GM18907 (cell line): ENCODE data around the gene TNK1.
"Not testable (repeated sequence)": the region's sequence is repeated elsewhere in the genome, so short reads cannot be mapped to it uniquely, and the experiment has no call there.

Experiments
- ATAC-seq: cut with Tn5 transposase; IDR thresholded peaks from one replicate; pipeline ENCODE4 v1.9.1; 2021; ENCODE audit warnings: mild to moderate bottlenecking, moderate library complexity; ENCODE audit not compliant: unreplicated experiment

Gene TNK1

GRCh38 chr17:7355053-7355452 lies 25.8 kb upstream of the TNK1 start, which contains the start of gene TMEM95:
TMEM95 (plus strand) TSS chr17:7355156; CDS start chr17:7355205, 49 bp downstream.
- ATAC-seq: no peak

DNA sequence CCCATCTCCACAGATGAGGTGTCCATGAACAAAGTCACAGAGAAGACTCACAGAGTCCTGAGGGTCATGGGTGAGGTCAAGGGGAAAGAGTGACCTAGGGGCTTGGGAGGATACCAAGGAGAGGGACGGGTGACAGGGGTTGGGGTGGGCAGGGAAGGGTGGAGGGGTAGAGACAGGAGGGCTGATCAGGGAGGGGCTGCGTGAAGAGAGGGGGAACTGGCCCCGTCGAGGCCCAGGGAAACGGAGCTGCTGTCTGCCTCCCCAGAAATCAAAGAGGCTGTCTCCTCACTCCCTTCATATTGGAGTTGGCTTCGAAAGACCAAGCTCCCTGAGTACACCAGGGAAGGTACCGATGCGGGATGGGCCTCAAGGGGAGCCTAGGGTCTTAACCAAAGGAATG lies 25.3 kb upstream of the TNK1 start:
- no peak for ATAC-seq

DNA sequence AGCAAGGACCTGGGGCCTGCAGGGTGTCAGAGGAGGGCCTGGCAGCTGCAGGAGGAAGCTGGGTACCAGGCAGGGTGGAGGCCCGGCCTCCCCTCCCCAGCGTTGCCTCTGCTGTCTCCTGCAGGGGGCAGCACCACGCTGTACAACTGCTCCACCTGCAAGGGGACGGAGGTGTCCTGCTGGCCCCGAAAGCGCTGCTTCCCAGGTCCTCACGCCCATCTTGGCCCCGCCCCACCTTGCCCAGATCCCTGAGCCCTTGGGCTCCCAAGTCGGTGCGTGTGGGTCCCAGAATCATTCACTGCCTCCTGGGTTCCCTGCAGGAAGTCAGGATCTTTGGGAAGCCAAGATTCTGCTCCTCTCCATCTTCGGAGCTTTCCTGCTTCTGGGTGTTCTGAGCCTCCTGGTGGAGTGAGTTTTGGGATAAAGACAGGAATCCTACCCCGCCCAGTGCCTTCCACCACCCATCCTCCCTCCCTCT lies 24.8 kb upstream of the TNK1 start:
- peak; percentile 30 for ATAC-seq

DNA sequence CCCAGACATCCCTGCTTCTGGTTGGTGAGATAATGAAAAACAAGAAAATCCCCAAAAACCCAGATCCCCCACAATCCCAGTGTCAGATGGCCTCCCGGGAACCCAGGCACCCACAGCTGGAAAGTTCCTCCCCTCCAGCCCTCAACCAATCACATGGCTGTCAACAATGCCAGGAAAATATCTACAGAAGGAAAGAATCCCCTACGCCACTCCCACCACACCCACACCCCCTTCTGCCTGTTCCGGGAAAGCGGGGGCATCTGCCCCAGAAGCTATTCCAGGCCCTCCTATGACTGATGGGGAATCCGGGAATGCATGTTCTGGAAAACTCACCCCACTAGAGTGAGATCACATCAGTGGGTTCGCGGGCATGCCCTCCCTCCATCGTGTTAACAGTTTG lies 24.1 kb upstream of the TNK1 start:
- no peak for ATAC-seq

DNA sequence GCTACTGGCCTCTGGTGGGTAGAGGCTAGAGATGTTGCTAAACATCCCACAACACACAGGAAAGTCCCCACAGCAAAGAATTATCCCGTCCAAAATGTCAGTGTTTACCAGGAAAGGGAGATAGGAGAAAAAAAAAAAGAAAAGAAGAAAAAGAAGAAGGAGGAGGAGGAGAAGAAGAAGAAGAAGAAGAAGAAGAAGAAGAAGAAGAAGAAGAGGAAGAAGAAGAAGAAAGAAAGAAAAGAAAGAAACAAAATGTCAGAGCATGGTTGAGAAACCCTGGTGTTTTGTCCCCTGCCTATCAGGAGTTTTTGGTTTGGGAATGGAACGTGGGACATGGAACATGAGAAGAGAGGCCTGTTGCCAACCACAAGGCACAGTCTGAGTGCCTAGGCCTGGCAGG lies 23.5 kb upstream of the TNK1 start:
- no peak for ATAC-seq

DNA sequence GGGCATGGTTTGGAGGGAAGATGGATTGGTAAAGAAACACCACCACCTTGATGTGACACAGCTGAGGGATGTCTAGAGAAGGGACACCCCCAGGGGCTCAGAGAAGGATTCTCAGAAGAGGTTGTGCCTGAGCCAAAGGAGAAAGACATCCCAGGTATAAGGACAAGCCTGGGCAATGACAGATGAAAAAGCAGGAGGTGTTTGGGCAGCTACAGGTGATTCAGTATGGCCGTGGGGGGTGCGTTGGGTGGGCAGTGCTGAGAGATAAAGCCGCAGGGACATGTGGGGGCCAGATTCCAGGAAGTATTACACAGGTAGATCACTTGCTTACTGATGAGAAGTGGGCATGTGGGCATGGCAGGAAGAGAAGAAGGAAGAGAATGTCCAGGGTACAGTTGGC lies 19.0 kb upstream of the TNK1 start:
- ATAC-seq: no peak

GRCh38 chr17:7363311-7363710 lies 17.6 kb upstream of the TNK1 start:
- ATAC-seq: no peak

DNA sequence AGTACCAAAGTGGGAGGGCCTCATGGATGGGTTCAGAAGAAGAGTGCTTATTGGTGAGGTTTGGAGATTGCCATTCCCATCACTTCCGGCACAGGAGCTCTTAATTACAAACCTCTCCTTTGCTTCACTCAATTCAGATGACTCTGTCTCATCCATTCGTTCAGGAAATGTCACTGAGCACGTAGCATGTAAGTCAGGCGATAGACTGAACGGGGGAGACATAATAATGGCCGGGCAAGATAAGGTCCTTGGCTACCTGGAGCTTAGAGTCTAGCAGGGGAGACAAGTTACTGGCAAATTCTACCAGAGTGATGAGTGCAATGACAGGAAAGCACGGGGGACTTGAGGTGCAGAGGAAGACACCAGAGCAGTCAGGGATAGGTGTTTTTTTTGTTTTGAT lies 14.9 kb upstream of the TNK1 start:
- ATAC-seq: not testable (repeated sequence)

DNA sequence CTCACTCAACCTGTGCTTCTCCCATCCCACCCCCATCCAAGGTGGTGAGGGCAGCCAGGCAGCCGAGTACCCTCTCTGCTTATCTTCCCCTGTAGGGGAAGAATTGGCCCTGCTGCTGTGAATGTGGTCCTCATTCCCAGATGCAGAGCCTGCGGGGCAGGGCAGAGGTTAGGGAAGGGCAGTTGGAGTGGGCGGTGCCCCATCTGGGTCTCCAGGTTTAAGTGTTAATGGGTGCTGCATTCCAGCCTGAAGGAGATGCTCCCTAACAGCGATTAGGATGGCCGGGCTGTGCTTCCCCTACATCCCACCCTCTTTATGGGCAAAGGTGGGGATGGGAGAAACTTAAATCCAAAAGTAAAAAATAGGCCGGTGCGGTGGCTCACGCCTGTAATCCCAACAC lies 13.8 kb upstream of the TNK1 start:
- ATAC-seq: no peak

- no peak for ATAC-seq
These were observed 12.8 kb upstream of the TNK1 start for GRCh38 chr17:7367918-7368598.

- ATAC-seq: not testable (repeated sequence)
These were observed 12.3 kb upstream of the TNK1 start for GRCh38 chr17:7368599-7368994.

GRCh38 chr17:7369825-7370224 lies 11.1 kb upstream of the TNK1 start:
- no peak for ATAC-seq

GRCh38 chr17:7370853-7371252 lies 10.0 kb upstream of the TNK1 start:
- ATAC-seq: no peak

DNA sequence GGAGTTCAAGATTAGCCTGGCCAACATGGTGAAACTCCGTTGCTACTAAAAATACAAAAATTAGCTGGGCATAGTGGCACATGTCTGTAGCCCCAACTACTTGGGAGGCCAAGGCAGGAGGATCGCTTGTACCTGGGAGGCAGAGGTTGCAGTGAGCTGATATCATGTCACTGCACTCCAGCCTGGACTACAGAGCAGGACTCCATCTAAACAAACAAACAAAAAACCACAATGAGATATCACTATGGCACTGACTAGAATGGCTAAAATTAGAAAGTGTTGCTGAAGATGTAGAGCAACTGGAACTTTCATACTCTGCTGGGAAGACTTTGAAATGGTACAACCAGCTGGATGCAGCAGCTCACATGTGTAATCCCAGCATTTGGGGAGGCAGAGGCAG lies 6.5 kb upstream of the TNK1 start:
- ATAC-seq: no peak

- ATAC-seq: no peak
These were observed 1.8 kb upstream of the TNK1 start for GRCh38 chr17:7379134-7379533.

DNA sequence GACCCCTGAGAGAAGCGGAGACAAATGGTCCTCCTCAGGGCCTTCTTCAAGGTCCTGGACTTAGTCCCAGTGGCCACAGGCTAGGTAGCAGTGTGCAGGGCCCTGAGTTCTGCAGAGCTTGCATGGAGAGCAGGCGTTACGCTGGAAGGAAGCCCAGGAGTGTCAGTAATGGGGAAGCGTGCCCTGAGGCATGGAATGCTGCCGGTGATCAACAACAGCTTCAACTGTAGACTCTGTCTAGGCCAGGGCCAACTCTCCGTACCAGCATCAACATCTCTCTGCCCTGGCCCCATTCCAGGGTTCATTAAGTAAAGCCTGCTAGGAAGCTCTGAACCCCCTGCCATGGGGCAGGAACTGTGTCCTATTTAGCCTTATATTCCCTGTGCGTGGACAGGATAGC lies 568 bp upstream of the TNK1 start:
- ATAC-seq: no peak

DNA sequence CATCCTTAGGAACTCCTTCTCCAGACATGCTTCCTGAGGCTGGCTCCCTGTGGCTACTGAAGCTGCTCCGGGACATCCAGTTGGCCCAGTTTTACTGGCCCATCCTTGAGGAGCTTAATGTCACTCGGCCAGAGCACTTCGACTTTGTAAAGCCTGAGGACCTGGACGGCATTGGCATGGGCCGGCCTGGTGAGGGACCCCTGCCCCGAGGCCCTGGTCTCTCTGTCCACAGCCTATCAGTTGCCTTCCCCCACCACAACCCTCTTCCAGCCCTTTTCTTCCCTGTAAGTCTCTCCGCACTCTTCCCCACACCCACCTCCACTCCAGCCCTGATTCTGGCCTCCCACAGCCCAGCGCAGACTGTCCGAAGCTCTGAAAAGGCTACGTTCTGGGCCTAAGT lies 2.0 kb downstream of the TNK1 start:
- ATAC-seq: no peak

DNA sequence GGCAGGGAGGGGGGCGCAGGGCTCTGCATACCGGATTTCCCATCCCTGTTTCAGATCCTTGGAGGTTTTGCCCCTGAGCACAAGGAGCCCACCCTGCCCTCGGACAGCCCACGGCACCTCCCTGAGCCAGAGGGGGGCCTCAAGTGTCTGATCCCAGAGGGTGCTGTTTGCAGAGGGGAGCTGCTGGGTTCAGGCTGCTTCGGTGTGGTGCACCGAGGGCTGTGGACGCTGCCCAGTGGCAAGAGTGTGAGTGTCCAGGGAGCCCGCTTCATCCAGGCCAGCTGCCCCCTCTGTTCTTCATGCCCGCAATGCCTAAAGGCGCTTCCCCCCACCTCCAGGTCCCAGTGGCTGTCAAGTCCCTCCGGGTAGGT lies 2.5 kb downstream of the TNK1 start:
- no peak for ATAC-seq

DNA sequence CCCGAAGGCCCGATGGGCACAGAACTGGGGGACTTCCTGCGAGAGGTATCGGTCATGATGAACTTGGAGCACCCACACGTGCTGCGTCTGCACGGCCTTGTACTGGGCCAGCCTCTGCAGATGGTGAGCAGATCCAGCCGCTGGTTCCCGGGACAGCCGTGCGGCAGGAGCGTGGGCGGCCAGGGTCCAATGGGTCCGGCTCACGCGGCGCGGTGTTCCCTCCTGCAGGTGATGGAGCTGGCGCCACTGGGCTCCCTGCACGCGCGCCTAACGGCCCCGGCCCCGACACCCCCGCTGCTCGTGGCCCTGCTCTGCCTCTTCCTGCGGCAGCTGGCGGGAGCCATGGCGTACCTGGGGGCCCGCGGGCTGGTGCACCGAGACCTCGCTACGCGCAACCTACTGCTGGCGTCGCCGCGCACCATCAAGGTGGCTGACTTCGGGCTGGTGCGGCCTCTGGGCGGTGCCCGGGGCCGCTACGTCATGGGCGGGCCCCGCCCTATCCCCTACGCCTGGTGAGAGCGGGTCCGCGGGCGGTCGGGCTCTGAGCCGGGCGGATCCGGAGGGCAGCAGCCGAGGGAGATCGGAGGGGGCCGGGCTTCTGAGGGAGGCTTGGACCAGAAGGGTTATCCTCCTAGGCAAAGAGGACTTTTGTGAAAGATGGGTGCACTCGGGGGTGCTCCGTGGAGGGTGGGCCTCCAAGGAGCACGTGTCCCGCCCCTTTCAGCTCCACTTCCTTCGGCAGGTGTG lies 3.0 kb downstream of the TNK1 start:
- ATAC-seq: no peak

DNA sequence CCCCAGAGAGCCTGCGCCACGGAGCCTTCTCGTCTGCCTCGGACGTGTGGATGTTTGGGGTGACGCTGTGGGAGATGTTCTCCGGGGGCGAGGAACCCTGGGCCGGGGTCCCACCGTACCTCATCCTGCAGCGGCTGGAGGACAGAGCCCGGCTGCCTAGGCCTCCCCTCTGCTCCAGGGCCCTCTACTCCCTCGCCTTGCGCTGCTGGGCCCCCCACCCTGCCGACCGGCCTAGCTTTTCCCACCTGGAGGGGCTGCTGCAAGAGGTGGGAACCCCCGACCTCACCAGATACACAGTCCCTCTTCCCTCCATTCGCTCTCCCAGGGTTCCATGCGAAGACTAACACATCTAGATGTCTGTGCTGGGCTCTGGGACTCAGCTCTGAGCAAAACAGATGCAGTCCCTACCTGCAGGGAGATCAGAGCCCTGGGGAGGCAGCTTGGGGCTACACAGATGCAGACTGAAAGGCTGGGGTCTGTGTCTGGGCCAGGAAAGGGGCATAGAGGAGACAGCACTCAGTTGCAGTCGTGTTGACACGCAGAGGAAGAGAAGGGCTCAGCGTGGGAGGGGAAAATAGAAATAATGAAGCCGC lies 3.7 kb downstream of the TNK1 start:
- ATAC-seq: no peak

GRCh38 chr17:7388856-7389255 lies 8.0 kb downstream of the TNK1 start:
- no peak for ATAC-seq
